Breast epithelium (tissue), 4 donors: Measurements from ENCODE around the gene LIPF. TPM values are rescaled to one million over a fixed set of nuclear protein-coding genes. Genes with fewer than 3 reads are reported as not detected.

Experiments used
- DNase-seq, 2 donors: peaks; one replicate each; pipeline ENCODE4 v3.0.0-alpha.2; 2019; ENCODE audit warnings: low spot score in 2 of 2
- H3K27ac ChIP-seq, 2 donors: fragments of 200-600 bp; sonication (generic) in 1 of 2; one replicate each; pipeline ENCODE4 v1.5.1; 2016 to 2019; ENCODE audit warnings: mild to moderate bottlenecking in 1 of 2
- H3K27me3 ChIP-seq, 2 donors: fragments of 200-600 bp; sonication (generic) in 1 of 2; one replicate each; pipeline versions ENCODE4 v1.5.1 to v1.6.0; 2017 to 2019; ENCODE audit warnings: control low read depth in 1 of 2, mild to moderate bottlenecking in 1 of 2
- H3K36me3 ChIP-seq: fragments of 200-600 bp; one replicate; pipeline ENCODE4 v1.5.1; 2019
- H3K4me1 ChIP-seq, 2 donors: fragments of 200-600 bp; sonication (generic); one replicate each; pipeline ENCODE4 v1.5.1; 2016 to 2019; ENCODE audit warnings: control low read depth in 1 of 2
- H3K4me3 ChIP-seq, 3 donors: fragments of 200-600 bp; sonication (generic); 1 replicate in 2 of 3; 2 replicates in 1 of 3; pipeline ENCODE4 v1.5.1; 2016 to 2019; ENCODE audit warnings: mild to moderate bottlenecking in 3 of 3, moderate library complexity in 2 of 3
- H3K9me3 ChIP-seq, 2 donors: fragments of 200-600 bp; sonication (generic) in 1 of 2; one replicate each; pipeline ENCODE4 v1.5.1; 2016 to 2019; ENCODE audit warnings: control low read depth in 1 of 2
- POLR2A ChIP-seq: fragments of 450-650 bp; IDR thresholded peaks from one replicate; pipeline ENCODE4 v1.6.1; 2016; ENCODE audit warnings: antibody characterized with exemption, mild to moderate bottlenecking, moderate library complexity
- POLR2AphosphoS5 ChIP-seq, 3 donors: sonication (generic); formaldehyde crosslinking; IDR thresholded peaks; one replicate each; pipeline ENCODE4 v1.6.1; 2017; ENCODE audit warnings: antibody characterized with exemption in 3 of 3
- intact Hi-C: fragments of 100-400 bp; cut with DNase I; formaldehyde crosslinking; loops from one replicate; pipeline ENCODE4 v1.15.1; 2023; ENCODE audit warnings: low total_unique reads
- total RNA-seq, 3 donors: library from RNA; depleted of rRNA; stranded (reverse); fragments of >200 nt; gene quantifications; one replicate each; pipeline ENCODE4 v1.1.0, GENCODE V29; 2016
- TF ChIP-seq, protein P1 (sequence below), 3 donors: fragments of 450-650 bp; IDR thresholded peaks; one replicate each; pipeline ENCODE4 v1.5.1; 2016 to 2017; ENCODE audit warnings: antibody characterized with exemption in 3 of 3, mild to moderate bottlenecking in 3 of 3, moderate library complexity in 3 of 3

Gene LIPF
- total RNA-seq, 3 donors from 2014 or later: not detected

DNA sequence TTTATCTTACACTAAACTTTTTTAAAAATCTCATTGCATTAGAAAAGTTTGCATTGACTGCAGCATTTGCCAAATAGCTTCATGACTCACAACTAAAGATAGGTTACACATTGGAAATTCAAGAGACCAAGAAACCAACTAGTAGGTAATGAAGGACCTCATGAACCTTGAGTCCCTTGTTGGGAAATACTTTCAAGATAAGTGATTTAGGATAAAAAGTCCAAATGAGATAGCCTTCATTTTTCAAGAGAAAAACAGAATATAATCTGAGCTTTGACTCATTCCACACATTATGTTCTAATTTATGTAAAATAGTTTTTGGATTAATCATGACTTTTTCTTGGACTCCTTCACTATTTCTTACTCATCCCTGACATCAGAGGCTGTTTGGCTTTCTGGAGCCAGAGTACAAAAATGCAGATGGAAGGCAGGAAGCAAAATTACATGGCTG is 13.1 kb upstream of the LIPF start:
- H3K27ac ChIP-seq: no peak overlapping the region
- no peaks in the 10 kb centered on the region for H3K36me3 ChIP-seq
- TF ChIP-seq, protein P1, sequence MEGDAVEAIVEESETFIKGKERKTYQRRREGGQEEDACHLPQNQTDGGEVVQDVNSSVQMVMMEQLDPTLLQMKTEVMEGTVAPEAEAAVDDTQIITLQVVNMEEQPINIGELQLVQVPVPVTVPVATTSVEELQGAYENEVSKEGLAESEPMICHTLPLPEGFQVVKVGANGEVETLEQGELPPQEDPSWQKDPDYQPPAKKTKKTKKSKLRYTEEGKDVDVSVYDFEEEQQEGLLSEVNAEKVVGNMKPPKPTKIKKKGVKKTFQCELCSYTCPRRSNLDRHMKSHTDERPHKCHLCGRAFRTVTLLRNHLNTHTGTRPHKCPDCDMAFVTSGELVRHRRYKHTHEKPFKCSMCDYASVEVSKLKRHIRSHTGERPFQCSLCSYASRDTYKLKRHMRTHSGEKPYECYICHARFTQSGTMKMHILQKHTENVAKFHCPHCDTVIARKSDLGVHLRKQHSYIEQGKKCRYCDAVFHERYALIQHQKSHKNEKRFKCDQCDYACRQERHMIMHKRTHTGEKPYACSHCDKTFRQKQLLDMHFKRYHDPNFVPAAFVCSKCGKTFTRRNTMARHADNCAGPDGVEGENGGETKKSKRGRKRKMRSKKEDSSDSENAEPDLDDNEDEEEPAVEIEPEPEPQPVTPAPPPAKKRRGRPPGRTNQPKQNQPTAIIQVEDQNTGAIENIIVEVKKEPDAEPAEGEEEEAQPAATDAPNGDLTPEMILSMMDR (IDR thresholded peaks at IDR 0.05): no peak
- no peak for TF ChIP-seq POLR2A
- TF ChIP-seq POLR2AphosphoS5 (IDR thresholded peaks at IDR 0.05): no peak
- DNase-seq: no peak
- H3K9me3 ChIP-seq: no peaks in the 10 kb centered on the region
- H3K4me3 ChIP-seq: no peak overlapping the region
- no peaks in the 10 kb centered on the region for H3K4me1 ChIP-seq
- H3K27me3 ChIP-seq: no peaks in the 10 kb centered on the region
- intact Hi-C loops: no loop called here

DNA sequence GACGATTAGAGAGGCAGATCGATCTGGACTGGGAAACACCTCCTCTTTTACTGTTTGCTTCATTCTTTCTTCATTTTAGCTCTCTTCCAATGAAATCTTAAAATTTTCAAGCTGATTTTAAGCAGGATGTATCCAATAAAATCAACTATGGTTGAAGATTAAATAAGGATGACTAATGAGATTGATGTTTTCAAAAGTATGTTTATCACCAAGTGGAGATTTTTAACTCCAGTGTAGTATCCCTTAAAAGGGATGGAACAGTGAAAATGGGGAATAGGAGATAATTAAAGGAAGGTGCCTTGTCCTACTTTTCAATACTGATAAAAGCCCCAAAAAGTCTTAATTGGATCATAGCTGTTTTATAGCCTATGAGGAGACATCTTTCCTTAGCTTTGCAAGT is 11.6 kb upstream of the LIPF start:
- H3K36me3 ChIP-seq: no peaks in the 10 kb centered on the region
- DNase-seq: no peak
- H3K9me3 ChIP-seq: no peaks in the 10 kb centered on the region
- no peaks in the 10 kb centered on the region for H3K27me3 ChIP-seq
- H3K27ac ChIP-seq: no peak overlapping the region
- no peak overlapping the region for H3K4me3 ChIP-seq
- intact Hi-C loops: no loop called here
- H3K4me1 ChIP-seq: no peaks in the 10 kb centered on the region
- TF ChIP-seq POLR2AphosphoS5 (IDR thresholded peaks at IDR 0.05) (no peak), POLR2A (no peak)
- TF ChIP-seq, protein P1 (IDR thresholded peaks at IDR 0.05): no peak

DNA sequence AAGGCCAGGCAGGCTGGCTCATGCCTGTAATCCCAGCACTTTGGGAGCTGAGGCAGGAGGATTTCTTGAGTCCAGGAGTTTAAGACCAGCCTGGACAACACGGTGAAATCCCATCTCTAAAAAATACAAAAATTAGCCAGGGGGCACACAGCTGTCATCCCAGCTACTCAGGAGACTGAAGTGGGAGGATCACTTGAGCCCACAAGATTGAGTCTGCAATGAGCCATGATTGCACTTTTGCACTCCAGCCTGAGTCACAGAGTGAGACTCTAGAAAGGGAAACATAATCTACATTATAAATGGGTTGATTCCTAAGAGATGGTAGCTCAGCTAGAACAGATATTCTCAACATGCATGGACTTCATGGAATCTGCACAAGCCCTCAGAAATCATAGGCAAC is 6.3 kb upstream of the LIPF start:
- Histone ChIP-seq H3K4me1 (no peaks in the 10 kb centered on the region), H3K9me3 (no peaks in the 10 kb centered on the region), H3K27me3 (no peaks in the 10 kb centered on the region), H3K27ac (no peak overlapping the region), H3K4me3 (no peak overlapping the region), H3K36me3 (no peaks in the 10 kb centered on the region)
- TF ChIP-seq, protein P1 (IDR thresholded peaks at IDR 0.05): no peak
- TF ChIP-seq POLR2A: no peak
- TF ChIP-seq POLR2AphosphoS5 (IDR thresholded peaks at IDR 0.05): no peak
- DNase-seq: no peak
- intact Hi-C loops: no loop called here

DNA sequence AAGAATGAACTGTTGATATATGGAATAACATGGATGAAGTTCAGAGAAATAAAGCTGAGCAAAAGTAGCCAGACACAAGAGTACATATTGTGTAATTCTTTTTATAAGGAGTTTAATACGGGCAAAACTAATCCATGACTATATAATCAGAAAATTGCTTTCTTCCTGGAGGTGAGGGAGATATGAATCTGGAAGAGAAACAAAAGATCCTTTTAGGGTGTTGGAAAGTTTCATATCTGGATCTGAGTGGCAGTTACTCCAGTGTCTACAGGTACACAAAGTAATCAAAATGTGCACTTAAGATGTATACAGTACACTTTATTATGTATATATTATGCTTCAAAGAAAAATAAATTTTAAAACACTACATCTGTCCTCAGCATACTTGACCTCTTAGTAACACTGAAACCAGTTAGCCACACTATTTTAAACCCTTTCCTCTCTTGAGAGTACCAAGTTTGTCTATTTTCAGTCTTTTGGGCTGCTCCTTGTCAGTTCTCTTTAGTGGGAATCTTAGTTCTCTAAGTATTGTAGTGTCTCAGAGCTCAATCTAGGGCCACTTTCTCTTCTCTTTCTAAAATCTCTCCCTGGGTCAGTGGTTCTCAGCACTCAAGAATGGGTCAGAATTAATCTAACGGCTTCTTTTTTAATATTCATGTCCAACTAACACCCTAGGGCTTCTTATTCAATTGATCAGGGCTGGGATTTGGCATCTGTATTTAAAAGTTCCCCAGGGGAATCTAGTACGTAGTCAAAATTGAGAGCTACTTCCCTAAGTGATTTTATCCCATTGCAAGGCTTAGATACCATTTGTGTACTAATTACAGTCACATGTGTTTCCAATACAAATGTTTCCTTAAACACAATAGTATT is 4.3 kb upstream of the LIPF start:
- no peak for DNase-seq
- Histone ChIP-seq H3K4me1 (no peaks in the 10 kb centered on the region), H3K9me3 (no peaks in the 10 kb centered on the region), H3K36me3 (no peaks in the 10 kb centered on the region), H3K27ac (no peak overlapping the region), H3K27me3 (no peaks in the 10 kb centered on the region), H3K4me3 (no peak overlapping the region)
- TF ChIP-seq, protein P1 (IDR thresholded peaks at IDR 0.05): no peak
- TF ChIP-seq POLR2A (no peak), POLR2AphosphoS5 (IDR thresholded peaks at IDR 0.05) (no peak)
- intact Hi-C loops: no loop called here

DNA sequence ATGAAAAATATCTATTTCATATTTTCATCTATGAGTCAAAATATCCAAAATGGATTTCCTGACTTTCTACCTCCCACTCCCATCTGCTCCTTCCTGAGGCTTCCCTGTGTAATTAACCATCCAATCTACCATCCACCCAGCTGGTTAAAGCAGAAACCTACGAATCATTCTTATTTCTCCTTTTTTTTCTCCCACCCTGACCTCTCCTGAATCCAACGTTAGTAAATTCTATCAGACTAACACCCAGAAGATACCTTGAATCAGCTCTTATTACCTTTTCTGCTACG is 3.7 kb upstream of the LIPF start:
- no peak for DNase-seq
- Histone ChIP-seq H3K27me3 (no peaks in the 10 kb centered on the region), H3K36me3 (no peaks in the 10 kb centered on the region), H3K9me3 (no peaks in the 10 kb centered on the region), H3K27ac (no peak overlapping the region), H3K4me1 (no peaks in the 10 kb centered on the region), H3K4me3 (no peak overlapping the region)
- intact Hi-C loops: no loop called here
- TF ChIP-seq POLR2AphosphoS5 (IDR thresholded peaks at IDR 0.05) (no peak), POLR2A (no peak)
- TF ChIP-seq, protein P1 (IDR thresholded peaks at IDR 0.05): no peak
